VCaP (cell line): Measurements from ENCODE around the gene AXIN2.

ENCODE experiments used
- H3K27ac ChIP-seq: fragments of 450-650 bp; 2 replicates; pipeline ENCODE4 v1.5.1; 2017
- CTCF ChIP-seq: fragments of 450-650 bp; conservative IDR thresholded peaks from 2 replicates; pipeline ENCODE4 v1.5.1; 2017; ENCODE audit warnings: mild to moderate bottlenecking, moderate library complexity

The AXIN2 gene

GRCh38 chr17:65545705-65546523 lies 15.5 kb downstream of the AXIN2 start:
- H3K27ac ChIP-seq, result no peak overlapping the region
- no peak for TF ChIP-seq CTCF

GRCh38 chr17:65544672-65545071 lies 16.8 kb downstream of the AXIN2 start:
- no peak for TF ChIP-seq CTCF
- no peak overlapping the region for H3K27ac ChIP-seq

GRCh38 chr17:65542610-65543009 lies 18.8 kb downstream of the AXIN2 start:
- H3K27ac ChIP-seq, result no peak overlapping the region
- TF ChIP-seq CTCF, result no peak

GRCh38 chr17:65542067-65542466 lies 19.4 kb downstream of the AXIN2 start:
- H3K27ac ChIP-seq, result no peak overlapping the region
- no peak for TF ChIP-seq CTCF

GRCh38 chr17:65541453-65541852 lies 20.0 kb downstream of the AXIN2 start:
- no peak overlapping the region for H3K27ac ChIP-seq
- TF ChIP-seq CTCF, result no peak

- TF ChIP-seq CTCF, result no peak
- no peak overlapping the region for H3K27ac ChIP-seq
These were observed 21.7 kb downstream of the AXIN2 start for GRCh38 chr17:65539630-65540266.

GRCh38 chr17:65538675-65539529 lies 22.5 kb downstream of the AXIN2 start:
- H3K27ac ChIP-seq, result no peak overlapping the region
- TF ChIP-seq CTCF, result no peak
